Ovary (tissue), 9 donors: ENCODE data around the gene PIGL. TPM values are rescaled to one million over a fixed set of nuclear protein-coding genes. Genes with fewer than 3 reads are reported as not detected.

ENCODE experiments used
- DNase-seq, 5 donors: peaks; one replicate each; pipeline ENCODE4 v3.0.0-alpha.2; 2019 to 2020
- H3K27ac ChIP-seq, 2 donors: fragments of 200-600 bp; one replicate each; pipeline versions ENCODE4 v1.5.1 to v1.8.0; 2019 to 2022
- H3K27me3 ChIP-seq: fragments of 200-600 bp; one replicate; pipeline ENCODE4 v1.8.0; 2022
- H3K36me3 ChIP-seq: fragments of 200-600 bp; sonication (generic); one replicate; pipeline ENCODE4 v1.5.1; 2019
- H3K4me1 ChIP-seq: one replicate; pipeline ENCODE4 v1.8.1; 2013; ENCODE audit warnings: mild to moderate bottlenecking, moderate library complexity; ENCODE audit not compliant: insufficient read depth
- H3K4me3 ChIP-seq: fragments of 200-600 bp; sonication (generic); one replicate; pipeline ENCODE4 v1.5.1; 2017
- H3K9me3 ChIP-seq, 2 donors: fragments of 200-600 bp in 1 of 2; sonication (generic) in 1 of 2; one replicate each; pipeline versions ENCODE4 v1.5.1 to v1.8.1; 2013 to 2019; ENCODE audit warnings: mild to moderate bottlenecking in 1 of 2, moderate library complexity in 1 of 2
- EP300 ChIP-seq: sonication (generic); formaldehyde crosslinking; IDR thresholded peaks from one replicate; pipeline ENCODE4 v1.6.1; 2017; ENCODE audit warnings: antibody characterized with exemption
- POLR2A ChIP-seq: fragments of 450-650 bp; IDR thresholded peaks from one replicate; pipeline ENCODE4 v1.6.1; 2017; ENCODE audit warnings: antibody characterized with exemption, mild to moderate bottlenecking, moderate library complexity
- WGBS, 3 donors: extraction: QIAGEN DNeasy Blood & Tissue Kit in 1 of 3; methylation state at CpG; one replicate each; pipeline versions ENCODE4 v1.1.5 to v1.1.7; 2013 to 2017; 5-methylcytosine and 5-hydroxymethylcytosine counted together
- intact Hi-C, 4 donors: fragments of 100-400 bp; cut with DNase I; formaldehyde crosslinking; loops; one replicate each; pipeline versions ENCODE4 v1.11.0 to v1.15.1; 2022 to 2023
- polyA plus RNA-seq, 2 donors: library from polyadenylated mRNA; stranded (reverse); fragments of 200-250 nt in 1 of 2; fragments of 350-450 nt in 1 of 2; fragmentation: Illumina TruSeq in 1 of 2; extraction: RNeasy Lipid Tissue Mini Kit (QIAGEN cat#74804) in 1 of 2; gene quantifications; one replicate each; pipeline ENCODE4 v1.2.3, GENCODE V29; 2013 to 2014
- total RNA-seq, 7 donors: library from RNA; depleted of rRNA in 2 of 7; stranded (reverse); fragments of >200 nt in 2 of 7; fragmentation: NEBNext Ultra II Directional in 3 of 7; extraction: Animal tissue kit (Norgen Biotek cat#: 25700) in 3 of 7; gene quantifications; one replicate each; pipeline versions ENCODE4 v1.1.0 to v1.2.4, GENCODE V29; 2016 to 2023
- TF ChIP-seq, protein P1 (sequence below), 3 donors: fragments of 450-650 bp in 2 of 3; fragments of 200-600 bp in 1 of 3; IDR thresholded peaks; one replicate each; pipeline versions ENCODE4 v1.5.1 to v1.8.0; 2016 to 2022; ENCODE audit warnings: antibody characterized with exemption in 3 of 3, mild to moderate bottlenecking in 1 of 3
- donor health status: DM: no; HTN: no; CAD: no; lungs with moderate emphysema.
- donor health status: DM: no; HTN: no; CAD: no.
- donor health status: Bipolar disorder and iron deficiency.
- donor health status: DM: yes; HTN: yes; CAD: no.
- donor health status: DM: no; HTN: no; CAD: no.
- donor health status: DM: yes; HTN: yes; CAD: no.

PIGL gene
- total and polyA plus RNA-seq, 9 donors: 16.1 to 45.2 (median 34.8) TPM

DNA sequence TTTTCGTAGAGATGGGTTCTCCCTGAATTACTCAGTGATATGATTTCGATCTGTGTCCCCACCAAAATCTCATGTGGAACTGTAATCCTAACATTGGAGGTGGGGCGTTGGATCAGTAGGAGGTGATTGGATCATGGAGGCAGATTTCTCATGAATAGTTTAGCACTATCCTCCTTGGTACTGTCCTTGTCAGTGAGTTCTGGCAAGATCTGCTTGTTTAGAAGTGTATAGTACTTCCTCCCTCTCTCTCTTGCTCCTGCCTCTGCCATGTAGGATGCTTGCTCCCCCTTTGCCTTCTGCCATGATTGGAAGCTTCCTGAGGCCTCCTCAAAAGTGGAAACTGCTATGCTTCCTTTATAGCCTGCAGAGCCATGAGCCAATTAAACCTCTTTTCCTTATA, 22.9 kb downstream of the PIGL start:
- Histone ChIP-seq H3K4me1 (no peaks in the 10 kb centered on the region), H3K4me3 (no peak overlapping the region), H3K27ac (no peak overlapping the region), H3K27me3 (no peaks in the 10 kb centered on the region), H3K9me3 (no peaks in the 10 kb centered on the region), H3K36me3 (no peaks in the 10 kb centered on the region)
- WGBS, 3 donors: 95 to 100% (median 100%) methylated on average over 3 of the region's 3 CpGs
- no peak for DNase-seq
- no peak for TF ChIP-seq POLR2A
- intact Hi-C loops: no loop called here

DNA sequence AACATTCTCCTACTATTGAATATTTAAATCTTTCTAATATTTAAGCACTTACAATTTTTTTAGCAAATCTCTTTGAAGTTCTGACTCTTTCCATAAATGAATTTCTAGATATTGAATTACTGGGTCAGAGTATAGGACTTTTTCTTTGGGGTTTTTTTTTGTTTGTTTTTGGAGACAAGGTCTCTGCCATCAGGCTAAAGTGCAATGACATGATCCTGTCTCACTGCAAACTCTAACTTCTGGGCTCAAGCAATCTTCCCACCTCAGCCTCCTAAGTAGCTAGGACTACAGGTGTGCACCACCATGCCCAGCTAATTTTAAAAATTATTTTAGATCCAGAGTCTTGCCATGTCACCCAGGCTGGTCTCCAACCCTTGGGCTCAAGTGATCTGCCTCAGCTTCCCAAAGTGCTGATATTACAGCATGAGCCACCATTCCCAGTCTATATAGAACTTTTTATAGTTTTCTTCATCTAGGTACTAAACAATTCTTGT, 24.9 kb downstream of the PIGL start:
- TF ChIP-seq EP300: no peak
- TF ChIP-seq, protein P1, sequence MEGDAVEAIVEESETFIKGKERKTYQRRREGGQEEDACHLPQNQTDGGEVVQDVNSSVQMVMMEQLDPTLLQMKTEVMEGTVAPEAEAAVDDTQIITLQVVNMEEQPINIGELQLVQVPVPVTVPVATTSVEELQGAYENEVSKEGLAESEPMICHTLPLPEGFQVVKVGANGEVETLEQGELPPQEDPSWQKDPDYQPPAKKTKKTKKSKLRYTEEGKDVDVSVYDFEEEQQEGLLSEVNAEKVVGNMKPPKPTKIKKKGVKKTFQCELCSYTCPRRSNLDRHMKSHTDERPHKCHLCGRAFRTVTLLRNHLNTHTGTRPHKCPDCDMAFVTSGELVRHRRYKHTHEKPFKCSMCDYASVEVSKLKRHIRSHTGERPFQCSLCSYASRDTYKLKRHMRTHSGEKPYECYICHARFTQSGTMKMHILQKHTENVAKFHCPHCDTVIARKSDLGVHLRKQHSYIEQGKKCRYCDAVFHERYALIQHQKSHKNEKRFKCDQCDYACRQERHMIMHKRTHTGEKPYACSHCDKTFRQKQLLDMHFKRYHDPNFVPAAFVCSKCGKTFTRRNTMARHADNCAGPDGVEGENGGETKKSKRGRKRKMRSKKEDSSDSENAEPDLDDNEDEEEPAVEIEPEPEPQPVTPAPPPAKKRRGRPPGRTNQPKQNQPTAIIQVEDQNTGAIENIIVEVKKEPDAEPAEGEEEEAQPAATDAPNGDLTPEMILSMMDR (IDR thresholded peaks at IDR 0.05): no peak
- no peak for TF ChIP-seq POLR2A
- Histone ChIP-seq H3K36me3 (no peaks in the 10 kb centered on the region), H3K9me3 (no peaks in the 10 kb centered on the region), H3K27ac (no peak overlapping the region), H3K4me1 (no peaks in the 10 kb centered on the region), H3K27me3 (no peaks in the 10 kb centered on the region), H3K4me3 (no peak overlapping the region)
- no peak for DNase-seq
- intact Hi-C loops: no loop called here

DNA sequence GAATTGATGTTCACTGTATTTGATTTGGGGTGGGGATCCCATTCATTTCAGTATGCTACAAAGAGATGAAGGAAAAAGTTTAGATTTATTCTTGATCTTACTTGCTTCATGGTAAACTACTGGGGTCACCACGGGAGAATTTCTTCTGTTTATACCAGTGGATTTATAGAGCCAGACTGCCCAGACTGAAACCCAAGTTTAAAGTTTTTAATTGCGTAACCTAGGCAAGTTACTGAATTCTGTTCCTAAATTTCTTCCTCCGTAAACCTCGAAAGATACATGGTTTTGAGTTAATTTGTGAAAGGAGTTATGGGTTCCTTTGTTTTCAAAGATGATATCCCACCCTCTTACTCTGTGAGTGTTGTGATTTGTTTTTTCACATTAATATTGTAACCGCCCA, 26.4 kb downstream of the PIGL start:
- no peaks in the 10 kb centered on the region for H3K9me3 ChIP-seq
- no peak overlapping the region for H3K4me3 ChIP-seq
- intact Hi-C loops: no loop called here
- no peak overlapping the region for H3K27ac ChIP-seq
- H3K27me3 ChIP-seq: no peaks in the 10 kb centered on the region
- no peaks in the 10 kb centered on the region for H3K4me1 ChIP-seq
- TF ChIP-seq POLR2A: no peak
- TF ChIP-seq, protein P1 (IDR thresholded peaks at IDR 0.05): no peak
- no peak for TF ChIP-seq EP300
- no peaks in the 10 kb centered on the region for H3K36me3 ChIP-seq
- no peak for DNase-seq
- 85 to 91% (median 88%) methylated on average over 5 of the region's 5 CpGs for WGBS, 3 donors

DNA sequence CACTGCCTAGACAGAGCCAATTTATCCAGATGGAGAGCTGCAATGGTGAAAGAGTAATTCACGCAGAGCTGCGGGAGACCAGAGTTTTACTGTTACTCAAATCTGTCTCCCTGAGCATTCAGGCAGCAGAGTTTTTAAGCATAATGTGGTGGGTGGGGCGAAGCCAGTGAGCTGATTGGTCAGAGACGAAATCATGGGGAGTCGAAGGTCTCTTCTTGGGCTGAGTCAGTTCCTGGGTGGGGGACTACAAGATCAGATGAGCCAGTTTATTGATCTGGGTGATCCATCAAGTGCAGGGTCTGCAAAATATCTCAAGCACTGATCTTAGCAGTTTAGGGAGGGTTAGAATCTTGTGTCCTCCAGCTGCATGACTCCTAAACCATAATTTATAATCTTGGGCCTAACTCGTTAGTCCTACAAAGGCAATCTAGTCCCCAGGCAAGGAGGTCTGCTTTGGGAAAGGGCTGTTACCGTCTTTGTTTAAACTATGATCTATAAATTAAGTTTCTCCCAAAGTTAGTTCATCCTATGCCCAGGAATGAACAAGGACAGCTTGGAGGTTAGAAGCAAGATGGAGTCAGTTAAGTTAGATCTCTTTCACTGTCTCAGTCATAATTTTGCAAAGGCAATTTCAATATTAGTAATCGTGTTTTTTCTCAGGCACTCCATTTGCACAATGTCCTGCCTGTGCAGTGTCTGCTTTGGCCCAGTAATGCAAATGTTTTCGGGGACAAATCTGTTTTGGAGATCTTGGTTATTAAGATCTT, 27.0 kb downstream of the PIGL start:
- no peaks in the 10 kb centered on the region for H3K36me3 ChIP-seq
- H3K4me1 ChIP-seq: no peaks in the 10 kb centered on the region
- H3K27ac ChIP-seq: no peak overlapping the region
- no peak overlapping the region for H3K4me3 ChIP-seq
- H3K9me3 ChIP-seq: no peaks in the 10 kb centered on the region
- intact Hi-C loops: no loop called here
- no peak for TF ChIP-seq POLR2A
- TF ChIP-seq EP300: no peak
- TF ChIP-seq, protein P1 (IDR thresholded peaks at IDR 0.05): no peak
- H3K27me3 ChIP-seq: no peaks in the 10 kb centered on the region
- no peak for DNase-seq
- 72 to 88% (median 85%) methylated on average over 9 of the region's 9 CpGs for WGBS, 3 donors

DNA sequence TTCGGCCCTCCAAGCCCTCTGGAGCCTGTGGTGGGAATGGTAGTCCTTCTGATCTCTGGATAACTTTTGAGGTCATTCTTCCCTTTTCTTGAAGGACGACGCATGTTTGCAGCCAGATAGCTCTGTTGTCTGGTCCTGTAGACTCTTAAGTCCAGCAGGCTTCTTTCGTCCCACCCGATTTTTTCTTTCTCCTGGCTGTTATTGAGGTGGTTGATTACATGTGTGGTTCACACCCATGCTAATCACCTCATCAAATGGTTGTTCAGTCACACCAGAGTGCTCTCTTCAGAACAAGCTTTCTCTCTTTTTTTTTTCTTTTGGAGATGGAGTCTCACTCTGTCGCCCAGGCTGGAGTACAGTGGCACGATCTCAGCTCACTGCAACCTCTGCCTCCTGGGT, 30.6 kb downstream of the PIGL start:
- no peaks in the 10 kb centered on the region for H3K36me3 ChIP-seq
- H3K9me3 ChIP-seq: no peaks in the 10 kb centered on the region
- no peak for DNase-seq
- TF ChIP-seq POLR2A (no peak), EP300 (no peak)
- TF ChIP-seq, protein P1 (IDR thresholded peaks at IDR 0.05): no peak
- no peak overlapping the region for H3K27ac ChIP-seq
- H3K4me1 ChIP-seq: peaks cover 3% of the 10 kb centered on the region
- H3K4me3 ChIP-seq: no peak overlapping the region
- intact Hi-C loops: no loop called here
- WGBS, 3 donors: 83 to 97% (median 93%) methylated on average over 7 of the region's 7 CpGs
- H3K27me3 ChIP-seq: no peaks in the 10 kb centered on the region
